ENCODE results near the gene ST8SIA5. TPM values are rescaled to one million over a fixed set of nuclear protein-coding genes. Genes with fewer than 3 reads are reported as not detected.

ST8SIA5 gene
- total RNA-seq, 1 donor from 2014 or later, result 0.29 TPM

DNA sequence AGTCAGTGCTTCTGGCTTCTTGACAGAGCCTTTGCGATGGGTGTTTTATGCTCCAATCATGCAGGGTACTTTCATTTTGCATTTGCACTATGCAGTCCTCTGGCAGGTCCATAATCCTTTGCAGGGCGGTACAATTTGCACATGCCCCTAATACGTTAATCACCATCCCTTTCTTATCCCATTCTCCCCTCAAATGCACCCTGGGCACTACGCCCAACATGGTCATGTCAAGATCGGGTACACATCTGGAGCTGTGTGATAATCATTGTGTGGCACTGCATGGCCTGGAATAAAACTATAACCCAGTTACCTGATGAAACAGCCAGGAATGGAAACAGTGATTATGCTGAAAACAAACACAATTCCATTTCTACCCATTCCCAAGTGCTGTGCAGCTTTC is 127.5 kb downstream of the ST8SIA5 start:
- DNase-seq (ENCODE audit: low spot score), result no peak

DNA sequence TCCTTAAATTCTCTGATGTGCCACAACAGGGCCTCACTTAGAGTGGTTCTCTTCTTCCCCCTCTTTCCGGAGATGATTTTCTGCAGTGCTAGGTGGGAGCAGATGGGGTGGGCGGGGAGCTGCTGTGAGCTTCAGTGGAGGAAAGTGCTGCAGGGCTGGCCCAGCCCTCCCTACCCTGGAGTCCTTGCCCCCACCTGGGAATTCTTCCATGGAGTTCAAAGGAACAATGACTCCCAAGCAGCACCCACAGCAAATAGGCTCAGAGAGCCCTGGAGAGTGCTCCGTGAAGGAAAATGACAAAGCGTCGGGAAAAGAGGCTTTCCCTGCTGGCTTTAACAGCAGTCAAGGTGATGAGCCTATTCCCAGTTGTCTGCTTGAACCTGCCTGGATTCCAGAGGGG is 128.6 kb downstream of the ST8SIA5 start:
- DNase-seq (ENCODE audit: low spot score), result no peak

DNA sequence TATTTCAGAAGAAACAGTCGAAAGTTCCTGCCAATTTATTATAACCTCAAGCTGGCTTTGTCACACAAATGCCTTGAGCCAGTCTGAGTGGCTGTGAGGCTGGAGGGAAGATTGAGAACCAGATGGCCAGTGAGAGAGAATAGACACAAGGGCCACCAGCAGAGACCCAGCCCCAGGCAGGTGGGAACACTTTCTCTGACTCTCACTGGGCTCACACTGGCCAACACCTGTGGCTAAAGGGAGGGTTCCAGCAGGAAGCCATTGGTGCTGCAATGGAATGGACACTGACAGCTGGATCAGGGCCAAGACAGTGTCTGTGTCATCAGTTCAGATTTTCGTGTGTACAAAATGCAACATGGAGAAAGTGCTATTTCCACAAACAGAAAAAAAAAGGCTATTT is 129.7 kb downstream of the ST8SIA5 start:
- DNase-seq (ENCODE audit: low spot score), result no peak

DNA sequence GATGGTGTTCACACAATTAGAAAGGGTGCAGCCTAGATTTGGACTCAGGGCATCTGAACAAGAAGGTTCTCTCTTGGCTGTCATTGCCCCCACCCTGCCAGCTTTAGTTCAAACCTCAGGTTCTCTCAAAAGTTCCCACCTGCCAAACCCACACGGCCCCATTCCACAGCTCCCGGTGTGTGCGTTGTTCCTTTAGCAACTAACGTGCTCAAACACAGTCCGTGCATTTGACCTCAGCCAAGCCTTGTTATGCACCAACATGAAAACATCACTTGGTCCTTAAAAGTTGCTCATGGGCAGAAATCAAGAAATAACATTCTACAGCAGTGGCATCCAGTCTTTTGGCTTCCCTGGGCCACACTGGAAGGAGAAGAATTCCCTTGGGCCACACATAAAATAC is 131.8 kb downstream of the ST8SIA5 start:
- DNase-seq (ENCODE audit: low spot score), result peak; percentile 2

DNA sequence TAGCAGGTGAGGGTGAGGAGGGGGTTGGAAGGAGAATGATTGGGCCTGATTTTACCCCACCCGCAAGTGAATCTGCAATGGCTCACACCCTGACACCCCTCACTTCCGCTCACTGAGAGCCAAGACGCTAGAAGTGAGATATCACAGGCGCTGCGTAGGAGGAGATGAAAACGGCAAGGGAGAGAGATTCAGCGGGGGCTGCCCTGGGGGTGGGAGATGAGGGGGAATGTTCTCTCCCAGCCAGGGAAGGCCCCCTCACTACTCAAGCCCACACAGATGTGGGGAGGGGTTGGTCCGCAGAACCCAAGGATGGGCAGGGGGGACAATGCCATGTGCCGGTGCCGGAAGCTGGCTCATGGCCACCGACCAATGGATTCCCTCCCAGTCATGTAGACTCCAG is 132.7 kb downstream of the ST8SIA5 start:
- DNase-seq (ENCODE audit: low spot score), result peak; percentile 9

DNA sequence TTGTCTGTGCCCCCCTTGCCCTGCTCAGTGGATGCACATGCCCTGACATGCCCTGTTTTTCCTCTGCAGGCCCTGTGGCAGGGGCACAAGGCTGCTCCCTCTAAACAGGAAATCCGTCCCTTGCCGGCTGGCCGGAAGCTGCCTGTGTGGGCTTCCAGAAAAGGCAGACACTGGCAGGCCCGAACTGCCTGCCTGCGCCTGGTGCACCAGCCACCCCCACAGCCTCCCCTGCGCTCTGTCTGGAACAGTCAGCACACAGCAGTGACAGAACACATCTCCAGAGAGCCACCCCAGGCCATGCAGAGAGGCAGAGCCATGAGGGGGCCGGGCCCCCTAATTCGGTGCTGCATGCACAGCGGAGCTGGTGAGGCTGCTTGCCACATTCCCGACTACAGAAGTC is 133.3 kb downstream of the ST8SIA5 start:
- DNase-seq (ENCODE audit: low spot score), result peak; percentile 12

DNA sequence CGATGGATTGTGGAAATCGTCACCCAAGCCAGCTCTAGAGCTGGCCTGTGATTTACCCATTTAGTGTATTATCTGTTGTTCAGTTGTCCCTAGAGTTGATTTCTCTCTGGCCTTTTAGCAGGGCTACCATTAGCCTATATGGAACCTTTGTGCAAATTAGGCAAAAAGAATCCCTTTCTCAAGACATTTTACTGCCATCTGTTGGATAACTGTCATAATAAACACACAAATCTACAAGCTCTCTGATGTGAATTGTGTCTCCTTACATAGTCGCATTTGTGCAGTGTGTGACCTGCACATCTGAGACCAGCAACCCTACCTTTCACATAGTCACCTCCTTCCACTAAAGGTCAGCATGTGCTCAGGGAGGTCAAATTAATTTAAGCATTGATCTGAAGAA is 133.9 kb downstream of the ST8SIA5 start:
- DNase-seq (ENCODE audit: low spot score), result no peak

DNA sequence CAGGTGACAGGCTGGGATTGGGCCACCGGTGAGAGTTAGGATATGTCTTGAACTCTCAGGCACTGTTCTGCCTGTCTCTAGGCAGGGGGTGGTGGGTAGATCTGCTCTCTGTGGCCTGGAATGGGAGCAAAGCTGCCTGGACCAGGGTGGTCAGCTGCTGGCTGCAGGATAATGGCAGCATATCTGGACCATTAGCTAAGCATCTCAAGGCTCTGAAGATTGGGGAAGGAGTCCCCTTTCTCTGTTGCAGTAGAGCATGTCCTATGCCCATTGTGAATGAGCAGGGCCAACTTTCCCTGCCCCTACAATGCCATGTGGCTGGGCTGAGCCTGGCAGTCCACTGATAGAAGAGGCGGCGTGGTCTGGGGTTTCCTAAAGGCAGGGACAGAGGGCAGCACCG is 134.4 kb downstream of the ST8SIA5 start:
- DNase-seq (ENCODE audit: low spot score), result no peak

DNA sequence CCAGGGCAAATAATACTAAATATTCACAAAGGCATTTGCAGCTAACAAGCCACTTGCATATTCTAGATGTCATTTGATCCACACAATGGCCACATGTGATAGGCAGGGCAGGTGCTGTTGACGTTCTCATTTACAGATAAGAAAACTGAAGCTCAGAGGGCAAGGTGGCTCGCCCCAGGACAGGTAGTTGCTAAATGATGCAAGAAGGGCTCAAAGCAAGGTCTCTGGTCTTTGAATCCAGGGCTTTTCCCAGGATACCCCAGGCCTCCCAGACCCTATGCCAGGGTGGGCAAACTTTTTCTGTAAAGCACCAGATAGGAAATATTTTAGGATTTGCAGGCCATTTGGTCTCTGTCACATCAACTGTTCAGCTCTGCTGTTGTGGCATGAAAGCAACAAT is 135.0 kb downstream of the ST8SIA5 start:
- no peak for DNase-seq (ENCODE audit: low spot score)

DNA sequence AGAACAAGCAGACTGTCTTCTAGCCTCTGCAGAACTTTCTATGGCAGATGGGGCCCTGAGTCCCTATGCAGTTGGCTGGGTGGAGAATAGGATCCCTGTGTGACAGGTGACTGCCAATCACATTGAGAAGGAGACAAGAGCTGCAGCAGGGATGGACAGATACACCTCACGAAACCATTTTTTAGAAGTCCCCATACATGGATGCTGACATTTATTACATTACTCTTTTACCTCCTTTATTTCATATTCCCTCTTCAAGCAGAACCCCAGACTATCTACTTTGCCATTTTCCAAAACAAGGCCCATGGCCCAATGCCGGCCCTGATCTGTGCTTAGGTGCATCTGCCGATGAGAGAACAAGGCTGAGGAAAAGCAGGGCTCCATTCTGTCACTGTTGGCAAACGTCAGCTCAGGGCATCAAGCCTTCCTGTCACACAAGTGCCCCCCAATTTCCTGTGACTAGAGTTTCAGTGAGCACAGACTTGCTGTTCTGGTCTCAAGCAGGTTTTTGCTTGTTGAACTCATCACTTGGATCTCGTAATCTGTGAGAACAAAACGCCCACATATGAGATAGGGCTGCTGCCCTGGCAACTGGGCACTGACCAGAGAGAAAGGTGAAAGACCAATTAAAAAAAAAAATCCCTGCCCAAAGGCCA is 135.6 kb downstream of the ST8SIA5 start:
- no peak for DNase-seq (ENCODE audit: low spot score)

DNA sequence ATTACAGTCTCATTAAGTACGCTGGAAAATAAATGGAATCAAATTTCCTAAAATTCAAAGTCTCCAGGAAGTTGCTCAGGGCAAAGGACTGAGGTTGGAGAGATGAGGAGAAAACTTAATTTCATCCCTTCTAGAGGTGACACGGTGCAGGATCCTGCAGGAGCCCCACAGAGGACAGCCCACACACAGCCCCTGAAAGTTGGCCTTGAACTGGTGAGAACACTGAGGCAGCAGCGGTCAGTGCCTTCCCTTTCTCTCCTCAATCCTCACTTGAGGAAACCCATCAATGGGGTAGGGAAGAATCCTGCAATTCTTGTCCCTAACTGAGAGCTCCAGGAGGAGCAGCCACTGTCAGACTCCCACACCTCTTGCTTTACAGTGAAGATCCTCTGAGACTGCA is 137.3 kb downstream of the ST8SIA5 start:
- DNase-seq (ENCODE audit: low spot score), result no peak

Other genes starting within 250 kb of the ST8SIA5 start
- 0.12 TPM for gene LOXHD1, start 99.8 kb downstream of the ST8SIA5 start, total RNA-seq
- gene PIAS2, start 160.5 kb upstream of the ST8SIA5 start, total RNA-seq, result 32.1 TPM
- 8.0 TPM for gene KATNAL2, start 160.5 kb upstream of the ST8SIA5 start, total RNA-seq